Peyer's patch (tissue), 4 donors: Measurements from ENCODE around the gene MEGF10.

ENCODE experiments used
- POLR2A ChIP-seq, 2 donors: fragments of 450-650 bp; IDR thresholded peaks; one replicate each; pipeline ENCODE4 v1.5.1; 2017; ENCODE audit warnings: antibody characterized with exemption in 2 of 2, mild to moderate bottlenecking in 2 of 2, moderate library complexity in 2 of 2
- TF ChIP-seq, protein P1 (sequence below), 6 experiments: fragments of 450-650 bp in 4 of 6; fragments of 200-600 bp in 2 of 6; sonication (generic) in 1 of 6; IDR thresholded peaks; one replicate each; pipeline ENCODE4 v1.5.1; 2017 to 2019; ENCODE audit warnings: antibody characterized with exemption in 6 of 6, mild to moderate bottlenecking in 3 of 6, moderate library complexity in 1 of 6

DNA sequence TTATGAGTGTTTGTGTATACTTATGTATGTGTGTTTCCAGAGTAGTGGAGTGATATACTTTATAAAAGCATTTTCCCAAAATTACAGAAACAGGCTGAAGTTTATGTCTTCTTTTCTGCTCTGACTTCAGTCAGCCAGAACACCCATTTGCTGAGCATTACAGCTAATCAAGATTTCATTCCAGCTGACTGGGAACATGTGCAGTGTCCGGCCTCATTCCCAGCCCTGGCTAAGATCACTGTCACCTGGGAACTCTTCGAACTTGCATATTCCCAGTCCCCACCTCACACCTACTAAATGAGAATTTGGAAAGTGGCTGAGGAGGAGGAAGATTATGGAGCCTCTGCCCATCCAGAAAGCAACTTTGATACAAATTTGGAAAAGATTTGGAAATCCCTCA is 136.1 kb downstream of the MEGF10 start:
- TF ChIP-seq, protein P1, sequence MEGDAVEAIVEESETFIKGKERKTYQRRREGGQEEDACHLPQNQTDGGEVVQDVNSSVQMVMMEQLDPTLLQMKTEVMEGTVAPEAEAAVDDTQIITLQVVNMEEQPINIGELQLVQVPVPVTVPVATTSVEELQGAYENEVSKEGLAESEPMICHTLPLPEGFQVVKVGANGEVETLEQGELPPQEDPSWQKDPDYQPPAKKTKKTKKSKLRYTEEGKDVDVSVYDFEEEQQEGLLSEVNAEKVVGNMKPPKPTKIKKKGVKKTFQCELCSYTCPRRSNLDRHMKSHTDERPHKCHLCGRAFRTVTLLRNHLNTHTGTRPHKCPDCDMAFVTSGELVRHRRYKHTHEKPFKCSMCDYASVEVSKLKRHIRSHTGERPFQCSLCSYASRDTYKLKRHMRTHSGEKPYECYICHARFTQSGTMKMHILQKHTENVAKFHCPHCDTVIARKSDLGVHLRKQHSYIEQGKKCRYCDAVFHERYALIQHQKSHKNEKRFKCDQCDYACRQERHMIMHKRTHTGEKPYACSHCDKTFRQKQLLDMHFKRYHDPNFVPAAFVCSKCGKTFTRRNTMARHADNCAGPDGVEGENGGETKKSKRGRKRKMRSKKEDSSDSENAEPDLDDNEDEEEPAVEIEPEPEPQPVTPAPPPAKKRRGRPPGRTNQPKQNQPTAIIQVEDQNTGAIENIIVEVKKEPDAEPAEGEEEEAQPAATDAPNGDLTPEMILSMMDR (IDR thresholded peaks at IDR 0.05), result no peak
- no peak for TF ChIP-seq POLR2A (IDR thresholded peaks at IDR 0.05)
